AG04450 (cell line): ENCODE results near the gene CYP2R1. TPM values are rescaled to one million over a fixed set of nuclear protein-coding genes. Genes with fewer than 3 reads are reported as not detected.

Source experiments
- CTCF ChIA-PET: fragments of 300-600, 350-600 bp; formaldehyde crosslinking; extraction: SDS; loops from one replicate; lab custom pipeline; 2022; ENCODE audit warnings: antibody characterized with exemption, inconsistent platforms; lab: Charles Lee
- POLR2A ChIA-PET: fragments of 350-600 bp; formaldehyde crosslinking; extraction: SDS; loops from one replicate; lab custom pipeline; 2021; ENCODE audit warnings: antibody characterized with exemption, inconsistent platforms; lab: Yijun Ruan, JAX
- DNase-seq: peaks from one replicate; pipeline ENCODE4 v3.0.0-alpha.2; 2011; ENCODE audit warnings: low read depth, low spot score
- H3K27ac ChIP-seq: one replicate; pipeline ENCODE4 v1.5.1; 2012; ENCODE audit warnings: low read depth, low read length, control low read depth
- H3K27me3 ChIP-seq: one replicate; pipeline ENCODE4 v1.6.0; 2012; ENCODE audit warnings: low read length; ENCODE audit not compliant: control insufficient read depth, insufficient read depth
- H3K4me3 ChIP-seq: 2 replicates; pipeline ENCODE4 v1.5.1; 2011; ENCODE audit warnings: mild to moderate bottlenecking, low read depth, low read length, control low read depth
- H3K9me3 ChIP-seq: 2 replicates; pipeline ENCODE4 v1.5.1; 2012; ENCODE audit warnings: low read length; ENCODE audit not compliant: control insufficient read depth, insufficient read depth
- polyA plus RNA-seq: library from polyadenylated mRNA; depleted of rRNA; stranded (reverse); fragments of >200 nt; gene quantifications from 2 replicates; pipeline ENCODE4 v1.2.3, GENCODE V29; 2011
- TF ChIP-seq, protein P1 (sequence below): IDR thresholded peaks from 2 replicates; pipeline ENCODE4 v1.5.1; 2011; ENCODE audit warnings: low read depth, low read length, control low read depth, inconsistent platforms

The CYP2R1 gene
- polyA plus RNA-seq, 1 experiment = 9.0 TPM

DNA sequence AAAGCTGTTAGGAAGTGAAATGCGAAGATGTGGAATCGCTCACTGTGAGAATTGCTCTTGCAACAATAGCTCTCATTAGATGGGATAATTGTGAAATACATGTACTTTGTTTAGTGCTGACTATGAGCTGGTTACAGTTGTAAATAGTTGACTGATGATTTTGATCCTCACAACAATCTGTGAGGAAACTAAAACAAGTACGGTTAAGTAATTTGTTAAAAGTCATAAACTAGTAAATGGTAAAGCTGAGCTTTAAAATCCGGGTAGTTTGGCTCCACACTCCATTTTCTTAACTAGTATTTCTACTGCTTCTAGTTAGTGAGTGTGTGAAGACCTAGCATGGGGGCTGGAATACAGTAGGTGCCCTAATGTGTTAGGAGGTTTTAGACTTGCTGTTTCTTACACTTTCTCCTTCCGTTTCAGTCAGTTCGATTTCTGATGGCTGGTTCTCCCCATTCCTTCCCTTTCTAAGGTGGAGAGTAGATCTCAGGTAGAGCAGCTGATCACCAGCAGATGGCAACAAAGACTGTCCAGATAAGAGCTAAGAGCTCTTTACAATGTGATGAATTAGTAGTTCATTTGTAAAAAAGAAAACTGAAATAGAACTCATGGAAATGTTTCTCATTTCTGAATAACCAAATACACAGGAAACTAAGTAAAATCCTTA, 16.3 kb upstream of the CYP2R1 start:
- ChIA-PET CTCF (interaction anchor here (0.6 to 5.2 kb wide), 52 partner anchors 8 to 1928 kb away, joined by 3 to 99 read pairs (median 4); partner anchors contain the start of genes CALCB, CYP2R1 and PSMA1), POLR2A (interaction anchor here (1.2 kb wide), 1 partner anchor 17 kb away, joined by 4 read pairs; the partner anchor contains the start of gene CYP2R1)
- no peak overlapping the region for H3K27ac ChIP-seq
- no peak overlapping the region for H3K4me3 ChIP-seq
- no peaks in the 10 kb centered on the region for H3K27me3 ChIP-seq
- TF ChIP-seq, protein P1, sequence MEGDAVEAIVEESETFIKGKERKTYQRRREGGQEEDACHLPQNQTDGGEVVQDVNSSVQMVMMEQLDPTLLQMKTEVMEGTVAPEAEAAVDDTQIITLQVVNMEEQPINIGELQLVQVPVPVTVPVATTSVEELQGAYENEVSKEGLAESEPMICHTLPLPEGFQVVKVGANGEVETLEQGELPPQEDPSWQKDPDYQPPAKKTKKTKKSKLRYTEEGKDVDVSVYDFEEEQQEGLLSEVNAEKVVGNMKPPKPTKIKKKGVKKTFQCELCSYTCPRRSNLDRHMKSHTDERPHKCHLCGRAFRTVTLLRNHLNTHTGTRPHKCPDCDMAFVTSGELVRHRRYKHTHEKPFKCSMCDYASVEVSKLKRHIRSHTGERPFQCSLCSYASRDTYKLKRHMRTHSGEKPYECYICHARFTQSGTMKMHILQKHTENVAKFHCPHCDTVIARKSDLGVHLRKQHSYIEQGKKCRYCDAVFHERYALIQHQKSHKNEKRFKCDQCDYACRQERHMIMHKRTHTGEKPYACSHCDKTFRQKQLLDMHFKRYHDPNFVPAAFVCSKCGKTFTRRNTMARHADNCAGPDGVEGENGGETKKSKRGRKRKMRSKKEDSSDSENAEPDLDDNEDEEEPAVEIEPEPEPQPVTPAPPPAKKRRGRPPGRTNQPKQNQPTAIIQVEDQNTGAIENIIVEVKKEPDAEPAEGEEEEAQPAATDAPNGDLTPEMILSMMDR = peak; percentile 60
- H3K9me3 ChIP-seq = peaks cover 2% of the 10 kb centered on the region; the same call in 1 of the 2 replicates
- no peak for DNase-seq

DNA sequence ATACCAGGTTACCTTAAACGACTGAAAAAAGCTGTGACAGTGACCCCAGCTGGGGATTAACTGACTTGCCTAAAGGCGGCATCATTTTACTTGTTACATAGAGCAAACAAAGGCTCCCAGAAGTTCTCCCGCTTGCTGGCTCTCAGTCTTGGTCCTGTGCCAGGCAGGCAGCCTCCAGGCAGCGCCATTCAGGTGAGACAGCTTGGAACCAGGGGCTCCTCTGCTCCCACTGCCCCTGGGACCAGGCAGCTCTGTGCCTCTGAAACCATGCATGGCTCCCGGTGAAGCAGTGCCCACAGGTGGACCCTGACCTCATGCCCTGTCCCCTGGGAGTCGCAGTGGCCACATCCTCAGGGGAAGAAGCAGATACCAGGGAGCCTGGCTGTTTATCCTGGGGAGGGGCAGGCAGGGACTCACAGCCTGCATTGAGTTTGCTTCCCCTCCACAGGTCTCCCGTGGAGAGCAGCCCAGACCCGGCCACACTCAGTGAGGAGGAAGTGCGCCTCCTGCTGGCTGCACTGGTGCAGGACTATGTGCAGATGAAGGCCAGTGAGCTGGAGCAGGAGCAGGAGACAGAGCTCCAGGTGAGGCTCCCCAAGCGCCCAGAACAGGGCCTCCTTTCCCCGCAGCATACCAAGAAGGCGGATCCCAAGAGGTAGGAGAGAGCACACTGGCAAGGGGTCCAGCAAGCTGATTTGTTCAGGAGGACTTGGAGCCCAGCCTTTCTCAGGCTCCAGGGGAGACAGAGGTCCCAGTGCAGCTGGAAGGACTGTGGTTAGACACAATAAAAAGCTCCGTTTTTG, 15.6 kb upstream of the CYP2R1 start:
- no peak overlapping the region for H3K4me3 ChIP-seq
- DNase-seq = no peak
- no peak overlapping the region for H3K27ac ChIP-seq
- ChIA-PET POLR2A (interaction anchor here (1.2 kb wide), 1 partner anchor 16 kb away, joined by 4 read pairs; the partner anchor contains the start of gene CYP2R1), CTCF (interaction anchor here (0.6 to 5.2 kb wide), 56 partner anchors 7 to 880 kb away, joined by 3 to 99 read pairs (median 4); partner anchors contain the start of genes CALCB, CYP2R1 and PSMA1)
- peaks cover 2% of the 10 kb centered on the region; the same call in 1 of the 2 replicates for H3K9me3 ChIP-seq
- TF ChIP-seq, protein P1 = peak; percentile 66
- no peaks in the 10 kb centered on the region for H3K27me3 ChIP-seq

DNA sequence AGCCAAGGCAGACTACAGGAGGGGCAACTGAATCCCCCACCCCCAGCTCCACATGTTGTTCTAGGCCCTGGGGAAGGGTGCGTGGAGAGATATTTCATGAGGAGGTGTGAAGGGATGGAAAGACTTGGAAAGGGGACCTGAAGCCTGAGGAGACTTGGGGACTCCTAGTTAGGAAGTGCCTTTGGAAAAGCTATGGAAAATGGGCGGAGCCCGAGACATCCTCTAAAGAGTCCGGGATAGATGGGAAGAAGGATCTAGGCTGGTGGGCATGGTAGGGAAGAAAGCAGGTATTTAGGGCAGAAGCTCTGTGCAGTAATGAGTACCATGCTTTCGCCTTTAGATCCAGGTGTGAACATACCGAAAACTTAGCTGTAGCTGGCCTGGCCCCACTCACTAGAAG, 15.0 kb upstream of the CYP2R1 start:
- ChIA-PET CTCF (interaction anchor here (0.9 to 5.2 kb wide), 28 partner anchors 8 to 386 kb away, joined by 3 to 99 read pairs (median 6); partner anchors contain the start of genes CALCB, CYP2R1 and PSMA1), POLR2A (interaction anchor here (1.0 to 1.2 kb wide), 2 partner anchors 15 kb away, joined by 3 to 4 read pairs; partner anchors contain the start of gene CYP2R1)
- no peaks in the 10 kb centered on the region for H3K27me3 ChIP-seq
- no peak overlapping the region for H3K27ac ChIP-seq
- TF ChIP-seq, protein P1 = no peak
- H3K9me3 ChIP-seq = peaks cover 2% of the 10 kb centered on the region; the same call in 1 of the 2 replicates
- H3K4me3 ChIP-seq = no peak overlapping the region
- DNase-seq = no peak

DNA sequence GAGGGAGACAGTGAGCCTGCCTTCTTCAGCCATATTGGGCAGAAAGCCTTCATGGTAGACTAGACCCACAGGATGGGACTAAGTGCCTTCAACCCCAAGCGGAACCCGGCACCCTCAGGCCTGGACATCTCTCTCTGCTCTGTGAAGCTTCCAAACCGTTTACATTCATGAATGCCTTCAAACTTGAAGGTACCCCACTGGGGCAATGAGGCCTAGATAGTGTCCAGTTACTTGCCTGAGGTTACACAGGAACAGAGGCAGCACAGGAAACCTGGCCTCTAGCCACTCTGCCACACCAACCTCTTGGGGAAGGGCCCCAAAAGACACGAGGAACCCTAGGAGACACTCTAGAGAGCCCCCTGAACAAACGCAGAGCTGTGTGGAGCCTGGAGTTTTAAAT, 14.5 kb upstream of the CYP2R1 start:
- no peaks in the 10 kb centered on the region for H3K27me3 ChIP-seq
- DNase-seq = no peak
- H3K4me3 ChIP-seq = no peak overlapping the region
- ChIA-PET POLR2A (interaction anchor here (1.0 kb wide), 1 partner anchor 15 kb away, joined by 3 read pairs; the partner anchor contains the start of gene CYP2R1), CTCF (interaction anchor here (0.6 to 5.2 kb wide), 17 partner anchors 8 to 407 kb away, joined by 3 to 99 read pairs (median 5); partner anchors contain the start of genes CYP2R1 and PSMA1)
- H3K9me3 ChIP-seq = peaks cover 2% of the 10 kb centered on the region; the same call in 1 of the 2 replicates
- TF ChIP-seq, protein P1 = no peak
- no peak overlapping the region for H3K27ac ChIP-seq
